GM12878 (cell line): Measurements from ENCODE around the gene PKHD1. TPM values are rescaled to one million over a fixed set of nuclear protein-coding genes. Genes with fewer than 3 reads are reported as not detected.

Experiments used
- ATF7 ChIP-seq: fragments of 450-650 bp; IDR thresholded peaks from 2 replicates; pipeline ENCODE4 v1.6.1; 2016; ENCODE audit warnings: low read depth, mild to moderate bottlenecking
- BCL11A ChIP-seq: IDR thresholded peaks from 2 replicates; pipeline ENCODE4 v1.6.1; 2011; ENCODE audit warnings: low read depth, low read length
- CREM ChIP-seq: IDR thresholded peaks from 2 replicates; pipeline ENCODE4 v1.6.1; 2014; ENCODE audit warnings: antibody characterized with exemption, low read depth
- ESRRA ChIP-seq: IDR thresholded peaks from 2 replicates; pipeline ENCODE4 v1.6.1; 2012; ENCODE audit warnings: mild to moderate bottlenecking, low read length, improper control_type of control experiment
- GATAD2B ChIP-seq: fragments of 450-650 bp; conservative IDR thresholded peaks from 2 replicates; pipeline ENCODE4 v1.6.1; 2017; ENCODE audit warnings: low read depth, mild to moderate bottlenecking, moderate library complexity
- IRF3 ChIP-seq: fragments of 450-650 bp; IDR thresholded peaks from 2 replicates; pipeline ENCODE4 v1.6.1; 2014; ENCODE audit warnings: mild to moderate bottlenecking
- NFYA ChIP-seq: IDR thresholded peaks from 2 replicates; pipeline ENCODE4 v1.6.1; 2011; ENCODE audit warnings: low read depth, mild to moderate bottlenecking, low read length, improper control_type of control experiment, borderline replicate concordance
- RB1 ChIP-seq: fragments of 450-650 bp; formaldehyde crosslinking; IDR thresholded peaks from 2 replicates; pipeline ENCODE4 v1.6.1; 2017; ENCODE audit warnings: mild to moderate bottlenecking, borderline replicate concordance
- RELA ChIP-seq: fragments of 450-650 bp; IDR thresholded peaks from 2 replicates; pipeline ENCODE4 v1.8.0; 2014; ENCODE audit warnings: borderline replicate concordance; ENCODE audit not compliant: partially characterized antibody
- SMAD5 ChIP-seq: IDR thresholded peaks from 2 replicates; pipeline ENCODE4 v1.6.1; 2016; ENCODE audit warnings: antibody characterized with exemption, low read depth
- SPI1 ChIP-seq: IDR thresholded peaks from 2 replicates; pipeline ENCODE4 v1.6.1; 2011; ENCODE audit warnings: low read depth, mild to moderate bottlenecking, low read length, moderate library complexity, borderline replicate concordance; ENCODE audit not compliant: insufficient read depth
- SUPT20H ChIP-seq: IDR thresholded peaks from 2 replicates; pipeline ENCODE4 v1.6.1; 2011; ENCODE audit warnings: low read depth, mild to moderate bottlenecking, low read length, moderate library complexity, borderline replicate concordance; ENCODE audit not compliant: control insufficient read depth
- TAF1 ChIP-seq: IDR thresholded peaks from 2 replicates; pipeline ENCODE4 v1.6.1; 2011; ENCODE audit warnings: mild to moderate bottlenecking, low read depth, low read length, borderline replicate concordance
- WRNIP1 ChIP-seq: IDR thresholded peaks from 2 replicates; pipeline ENCODE4 v1.6.1; 2011; ENCODE audit warnings: low read depth, low read length, improper control_type of control experiment, borderline replicate concordance
- ZBED1 ChIP-seq: IDR thresholded peaks from 2 replicates; pipeline ENCODE4 v1.6.1; 2016; ENCODE audit warnings: borderline replicate concordance
- ZNF207 ChIP-seq: fragments of 450-650 bp; IDR thresholded peaks from 2 replicates; pipeline ENCODE4 v1.6.1; 2014; ENCODE audit warnings: antibody characterized with exemption, mild to moderate bottlenecking, borderline replicate concordance
- ZNF217 ChIP-seq: fragments of 450-650 bp; IDR thresholded peaks from 2 replicates; pipeline ENCODE4 v1.6.1; 2017; ENCODE audit warnings: antibody characterized with exemption, mild to moderate bottlenecking
- polyA plus RNA-seq, 11 experiments: library from polyadenylated mRNA; depleted of rRNA in 4 of 11; unstranded in 6 of 11; stranded (reverse) in 5 of 11; fragments of >200 nt; fragmentation: Nextera tagmentation in 4 of 11; fragmentation: Illumina TruSeq in 1 of 11; extraction: Ambion mirVana in 4 of 11; extraction: Trizol in 1 of 11; gene quantifications; 1 replicate in 1 of 11; 2 replicates in 10 of 11; pipeline versions ENCODE4 v1.2.1 to v1.2.3, GENCODE V29; 2011 to 2016; ENCODE audit warnings: inconsistent platforms in 2 of 11, missing spikeins in 2 of 11, low read depth in 1 of 11
- total RNA-seq, 4 experiments: library from RNA; depleted of rRNA in 3 of 4; stranded (reverse); fragments of >200 nt in 3 of 4; fragmentation: Illumina TruSeq in 1 of 4; extraction: Trizol in 1 of 4; gene quantifications; 2 replicates each; pipeline versions ENCODE4 v1.2.1 to v1.2.3, GENCODE V29; 2013 to 2021
- TF ChIP-seq, protein P1 (sequence below): fragments of 150-350 bp; IDR thresholded peaks from 2 replicates; pipeline ENCODE4 v1.6.1; 2016; ENCODE audit warnings: low read depth, low read length
- TF ChIP-seq, protein P2 (sequence below): IDR thresholded peaks from 2 replicates; pipeline ENCODE4 v1.6.1; 2011; ENCODE audit warnings: mild to moderate bottlenecking, low read depth, low read length, moderate library complexity; ENCODE audit not compliant: insufficient replicate concordance
- TF ChIP-seq, protein P3 (sequence below): fragments of 450-650 bp; IDR thresholded peaks from 2 replicates; pipeline ENCODE4 v1.6.1; 2017; ENCODE audit warnings: antibody characterized with exemption, mild to moderate bottlenecking, moderate library complexity
- TF ChIP-seq, protein P4 (sequence below): fragments of 450-650 bp; conservative IDR thresholded peaks from 2 replicates; pipeline ENCODE4 v1.6.1; 2017; ENCODE audit warnings: mild to moderate bottlenecking, moderate library complexity

The PKHD1 gene
- total and polyA plus RNA-seq, 10 of the 15 experiments (the other 5 are each of a cell fraction or from before 2014, with no cell fraction given), result under 0.01 to 0.90 (median 0.02) TPM; not detected in 1

DNA sequence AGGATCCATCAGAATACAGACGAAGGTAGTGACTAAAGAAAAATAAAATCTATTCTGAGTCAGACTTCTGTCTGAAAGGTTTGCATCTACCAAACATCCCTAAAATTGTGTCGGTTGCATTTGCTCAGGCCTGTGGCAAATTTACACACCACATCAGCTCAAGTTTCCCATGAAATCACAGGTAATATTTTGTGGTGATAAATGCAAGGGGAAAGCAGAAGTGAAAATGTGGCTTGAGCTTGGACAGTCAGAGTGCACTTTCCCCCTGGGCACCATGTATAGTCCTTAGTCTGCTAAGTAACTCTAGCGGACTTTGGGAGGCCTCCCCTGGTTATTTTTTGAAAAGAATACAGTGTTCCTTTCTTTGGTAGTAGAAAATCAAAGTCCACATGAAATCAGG is 159.1 kb downstream of the PKHD1 start (continued):
- TF ChIP-seq CREM (peak; percentile 52; the same call in 1 of the 2 replicates), ATF7 (peak; percentile 59; the same call in 1 of the 2 replicates), SPI1 (peak; percentile 96), ZNF207 (no peak), ZNF217 (no peak), ZBED1 (peak; percentile 67; the same call in 1 of the 2 replicates), IRF3 (no peak), RELA (no peak), ESRRA (no peak), SMAD5 (no peak), RB1 (no peak), SUPT20H (no peak), BCL11A (peak; percentile 65; the same call in 1 of the 2 replicates), NFYA (no peak), TAF1 (no peak), GATAD2B (peak; percentile 71), WRNIP1 (no peak)
- TF ChIP-seq, protein P1, sequence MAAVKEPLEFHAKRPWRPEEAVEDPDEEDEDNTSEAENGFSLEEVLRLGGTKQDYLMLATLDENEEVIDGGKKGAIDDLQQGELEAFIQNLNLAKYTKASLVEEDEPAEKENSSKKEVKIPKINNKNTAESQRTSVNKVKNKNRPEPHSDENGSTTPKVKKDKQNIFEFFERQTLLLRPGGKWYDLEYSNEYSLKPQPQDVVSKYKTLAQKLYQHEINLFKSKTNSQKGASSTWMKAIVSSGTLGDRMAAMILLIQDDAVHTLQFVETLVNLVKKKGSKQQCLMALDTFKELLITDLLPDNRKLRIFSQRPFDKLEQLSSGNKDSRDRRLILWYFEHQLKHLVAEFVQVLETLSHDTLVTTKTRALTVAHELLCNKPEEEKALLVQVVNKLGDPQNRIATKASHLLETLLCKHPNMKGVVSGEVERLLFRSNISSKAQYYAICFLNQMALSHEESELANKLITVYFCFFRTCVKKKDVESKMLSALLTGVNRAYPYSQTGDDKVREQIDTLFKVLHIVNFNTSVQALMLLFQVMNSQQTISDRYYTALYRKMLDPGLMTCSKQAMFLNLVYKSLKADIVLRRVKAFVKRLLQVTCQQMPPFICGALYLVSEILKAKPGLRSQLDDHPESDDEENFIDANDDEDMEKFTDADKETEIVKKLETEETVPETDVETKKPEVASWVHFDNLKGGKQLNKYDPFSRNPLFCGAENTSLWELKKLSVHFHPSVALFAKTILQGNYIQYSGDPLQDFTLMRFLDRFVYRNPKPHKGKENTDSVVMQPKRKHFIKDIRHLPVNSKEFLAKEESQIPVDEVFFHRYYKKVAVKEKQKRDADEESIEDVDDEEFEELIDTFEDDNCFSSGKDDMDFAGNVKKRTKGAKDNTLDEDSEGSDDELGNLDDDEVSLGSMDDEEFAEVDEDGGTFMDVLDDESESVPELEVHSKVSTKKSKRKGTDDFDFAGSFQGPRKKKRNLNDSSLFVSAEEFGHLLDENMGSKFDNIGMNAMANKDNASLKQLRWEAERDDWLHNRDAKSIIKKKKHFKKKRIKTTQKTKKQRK, result no peak
- TF ChIP-seq, protein P2, sequence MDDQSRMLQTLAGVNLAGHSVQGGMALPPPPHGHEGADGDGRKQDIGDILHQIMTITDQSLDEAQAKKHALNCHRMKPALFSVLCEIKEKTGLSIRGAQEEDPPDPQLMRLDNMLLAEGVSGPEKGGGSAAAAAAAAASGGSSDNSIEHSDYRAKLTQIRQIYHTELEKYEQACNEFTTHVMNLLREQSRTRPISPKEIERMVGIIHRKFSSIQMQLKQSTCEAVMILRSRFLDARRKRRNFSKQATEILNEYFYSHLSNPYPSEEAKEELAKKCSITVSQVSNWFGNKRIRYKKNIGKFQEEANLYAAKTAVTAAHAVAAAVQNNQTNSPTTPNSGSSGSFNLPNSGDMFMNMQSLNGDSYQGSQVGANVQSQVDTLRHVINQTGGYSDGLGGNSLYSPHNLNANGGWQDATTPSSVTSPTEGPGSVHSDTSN, result no peak
- TF ChIP-seq, protein P3, sequence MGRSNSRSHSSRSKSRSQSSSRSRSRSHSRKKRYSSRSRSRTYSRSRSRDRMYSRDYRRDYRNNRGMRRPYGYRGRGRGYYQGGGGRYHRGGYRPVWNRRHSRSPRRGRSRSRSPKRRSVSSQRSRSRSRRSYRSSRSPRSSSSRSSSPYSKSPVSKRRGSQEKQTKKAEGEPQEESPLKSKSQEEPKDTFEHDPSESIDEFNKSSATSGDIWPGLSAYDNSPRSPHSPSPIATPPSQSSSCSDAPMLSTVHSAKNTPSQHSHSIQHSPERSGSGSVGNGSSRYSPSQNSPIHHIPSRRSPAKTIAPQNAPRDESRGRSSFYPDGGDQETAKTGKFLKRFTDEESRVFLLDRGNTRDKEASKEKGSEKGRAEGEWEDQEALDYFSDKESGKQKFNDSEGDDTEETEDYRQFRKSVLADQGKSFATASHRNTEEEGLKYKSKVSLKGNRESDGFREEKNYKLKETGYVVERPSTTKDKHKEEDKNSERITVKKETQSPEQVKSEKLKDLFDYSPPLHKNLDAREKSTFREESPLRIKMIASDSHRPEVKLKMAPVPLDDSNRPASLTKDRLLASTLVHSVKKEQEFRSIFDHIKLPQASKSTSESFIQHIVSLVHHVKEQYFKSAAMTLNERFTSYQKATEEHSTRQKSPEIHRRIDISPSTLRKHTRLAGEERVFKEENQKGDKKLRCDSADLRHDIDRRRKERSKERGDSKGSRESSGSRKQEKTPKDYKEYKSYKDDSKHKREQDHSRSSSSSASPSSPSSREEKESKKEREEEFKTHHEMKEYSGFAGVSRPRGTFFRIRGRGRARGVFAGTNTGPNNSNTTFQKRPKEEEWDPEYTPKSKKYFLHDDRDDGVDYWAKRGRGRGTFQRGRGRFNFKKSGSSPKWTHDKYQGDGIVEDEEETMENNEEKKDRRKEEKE, result no peak
- TF ChIP-seq, protein P4, sequence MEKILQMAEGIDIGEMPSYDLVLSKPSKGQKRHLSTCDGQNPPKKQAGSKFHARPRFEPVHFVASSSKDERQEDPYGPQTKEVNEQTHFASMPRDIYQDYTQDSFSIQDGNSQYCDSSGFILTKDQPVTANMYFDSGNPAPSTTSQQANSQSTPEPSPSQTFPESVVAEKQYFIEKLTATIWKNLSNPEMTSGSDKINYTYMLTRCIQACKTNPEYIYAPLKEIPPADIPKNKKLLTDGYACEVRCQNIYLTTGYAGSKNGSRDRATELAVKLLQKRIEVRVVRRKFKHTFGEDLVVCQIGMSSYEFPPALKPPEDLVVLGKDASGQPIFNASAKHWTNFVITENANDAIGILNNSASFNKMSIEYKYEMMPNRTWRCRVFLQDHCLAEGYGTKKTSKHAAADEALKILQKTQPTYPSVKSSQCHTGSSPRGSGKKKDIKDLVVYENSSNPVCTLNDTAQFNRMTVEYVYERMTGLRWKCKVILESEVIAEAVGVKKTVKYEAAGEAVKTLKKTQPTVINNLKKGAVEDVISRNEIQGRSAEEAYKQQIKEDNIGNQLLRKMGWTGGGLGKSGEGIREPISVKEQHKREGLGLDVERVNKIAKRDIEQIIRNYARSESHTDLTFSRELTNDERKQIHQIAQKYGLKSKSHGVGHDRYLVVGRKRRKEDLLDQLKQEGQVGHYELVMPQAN, result no peak
